Sigmoid colon (tissue), 7 donors: Measurements from ENCODE around the gene MACF1. TPM values are rescaled to one million over a fixed set of nuclear protein-coding genes. Genes with fewer than 3 reads are reported as not detected.

Source experiments
- DNase-seq: peaks from one replicate; pipeline ENCODE4 v3.0.0-alpha.2; 2019
- H3K27ac ChIP-seq, 4 donors: fragments of 200-600 bp; sonication (generic); one replicate each; pipeline ENCODE4 v1.5.1; 2016 to 2019; ENCODE audit warnings: mild to moderate bottlenecking in 1 of 4
- H3K27me3 ChIP-seq, 3 donors: fragments of 200-600 bp; sonication (generic); one replicate each; pipeline ENCODE4 v1.5.1; 2019; ENCODE audit warnings: mild to moderate bottlenecking in 1 of 3
- H3K36me3 ChIP-seq, 4 donors: fragments of 200-600 bp; sonication (generic); one replicate each; pipeline ENCODE4 v1.5.1; 2016 to 2019
- H3K4me1 ChIP-seq, 4 donors: fragments of 200-600 bp; sonication (generic); one replicate each; pipeline ENCODE4 v1.5.1; 2017 to 2019
- H3K4me3 ChIP-seq, 4 donors: fragments of 200-600 bp; sonication (generic); one replicate each; pipeline ENCODE4 v1.5.1; 2017 to 2019; ENCODE audit warnings: mild to moderate bottlenecking in 2 of 4, moderate library complexity in 1 of 4
- H3K9me3 ChIP-seq, 4 donors: fragments of 200-600 bp in 3 of 4; sonication (generic) in 3 of 4; one replicate each; pipeline versions ENCODE4 v1.5.1 to v1.6.1; 2013 to 2019
- CTCF ChIP-seq, 4 experiments: fragments of 450-650 bp in 3 of 4; fragments of 200-600 bp in 1 of 4; IDR thresholded peaks; one replicate each; pipeline ENCODE4 v1.5.1; 2016 to 2019; ENCODE audit warnings: antibody characterized with exemption in 4 of 4, mild to moderate bottlenecking in 3 of 4, moderate library complexity in 2 of 4
- EP300 ChIP-seq, 4 donors: sonication (generic); formaldehyde crosslinking; IDR thresholded peaks; one replicate each; pipeline ENCODE4 v1.6.1; 2017; ENCODE audit warnings: antibody characterized with exemption in 4 of 4
- POLR2A ChIP-seq, 2 donors: fragments of 450-650 bp; IDR thresholded peaks; one replicate each; pipeline ENCODE4 v1.6.1; 2016; ENCODE audit warnings: antibody characterized with exemption in 2 of 2, mild to moderate bottlenecking in 2 of 2, moderate library complexity in 2 of 2
- POLR2AphosphoS5 ChIP-seq, 4 donors: sonication (generic); formaldehyde crosslinking; IDR thresholded peaks; one replicate each; pipeline ENCODE4 v1.6.1; 2017; ENCODE audit warnings: antibody characterized with exemption in 4 of 4
- WGBS, 2 donors: extraction: QIAGEN DNeasy Blood & Tissue Kit; methylation state at CpG; one replicate each; pipeline ENCODE4 v1.1.7; 2013; 5-methylcytosine and 5-hydroxymethylcytosine counted together
- intact Hi-C: fragments of 100-400 bp; cut with DNase I; formaldehyde crosslinking; loops from one replicate; pipeline ENCODE4 v1.15.1; 2023
- polyA plus RNA-seq, 3 donors: library from polyadenylated mRNA; stranded (reverse); fragments of 200-250 nt; gene quantifications; one replicate each; pipeline ENCODE4 v1.2.3, GENCODE V29; 2013
- total RNA-seq, 4 donors: library from RNA; depleted of rRNA; stranded (reverse); fragments of >200 nt; gene quantifications; one replicate each; pipeline ENCODE4 v1.1.0, GENCODE V29; 2016
- donor health status: healthy with polysubstance abuse.
- donor health status: Bipolar disorder and iron deficiency.
- donor health status: healthy.

MACF1 gene
- total RNA-seq (100 to 1,000 TPM; 292 to 657 (median 428) TPM), polyA plus RNA-seq (10 to 100 TPM; 16.0 to 74.1 (median 18.0) TPM)

GRCh38 chr1:39204441-39205081 is at the start of gene MACF1:
Gene MACF1 (plus strand): TSS chr1:39204695. CDS start chr1:39205023, 328 bp downstream.
- intact Hi-C loops: loop anchor here (2.0 kb wide), 1 partner anchor 54 kb away; no protein-coding TSS in a partner anchor
- Histone ChIP-seq H3K27ac (peak within 1 kb of the TSS; percentile 89 to 95 (median 91)), H3K4me1 (peaks cover 0 to 63% (median 59%) of the 10 kb centered on the region in 4 donors), H3K27me3 (no peaks in the 10 kb centered on the region), H3K9me3 (no peaks in the 10 kb centered on the region), H3K36me3 (no peaks in the 10 kb centered on the region), H3K4me3 (peak within 1 kb of the TSS; percentile 32 to 53 (median 47))
- WGBS, 2 donors: 33 to 68% methylated on average over 9 of the region's 9 CpGs
- DNase-seq: peak; percentile 92
- peak in 1 of 2 donors; percentile 77 for TF ChIP-seq POLR2A (IDR thresholded peaks at IDR 0.05)
- TF ChIP-seq POLR2AphosphoS5 (IDR thresholded peaks at IDR 0.05): peak in 3 of 4 donors; percentile 78 to 90 (median 79)
- peak in 1 of 4 donors; percentile 47 for TF ChIP-seq EP300 (IDR thresholded peaks at IDR 0.05)
- peak; percentile 56 to 89 (median 78) for TF ChIP-seq CTCF (IDR thresholded peaks at IDR 0.05)

GRCh38 chr1:39157304-39157703 is 47.2 kb upstream of the MACF1 start:
- no peak for DNase-seq
- Histone ChIP-seq H3K27me3 (no peaks in the 10 kb centered on the region), H3K36me3 (no peaks in the 10 kb centered on the region), H3K9me3 (no peaks in the 10 kb centered on the region), H3K27ac (peak overlapping the region in 3 of 4 donors; percentile 70 to 81 (median 72)), H3K4me1 (peaks cover 0 to 93% (median 83%) of the 10 kb centered on the region in 4 donors), H3K4me3 (no peak overlapping the region)
- intact Hi-C loops: no loop called here
- TF ChIP-seq EP300 (IDR thresholded peaks at IDR 0.05): no peak
- TF ChIP-seq CTCF (IDR thresholded peaks at IDR 0.05): no peak
- no peak for TF ChIP-seq POLR2A (IDR thresholded peaks at IDR 0.05)
- TF ChIP-seq POLR2AphosphoS5 (IDR thresholded peaks at IDR 0.05): no peak

GRCh38 chr1:39158327-39159086 is 46.0 kb upstream of the MACF1 start:
- H3K27ac ChIP-seq: peak overlapping the region; percentile 24 to 72 (median 70)
- no peak for DNase-seq
- H3K4me3 ChIP-seq: no peak overlapping the region
- no peaks in the 10 kb centered on the region for H3K36me3 ChIP-seq
- TF ChIP-seq CTCF (IDR thresholded peaks at IDR 0.05) (no peak), POLR2AphosphoS5 (IDR thresholded peaks at IDR 0.05) (peak in 1 of 4 donors; percentile 20), POLR2A (IDR thresholded peaks at IDR 0.05) (peak in 1 of 2 donors; percentile 9), EP300 (IDR thresholded peaks at IDR 0.05) (no peak)
- H3K27me3 ChIP-seq: no peaks in the 10 kb centered on the region
- whole genome bisulfite sequencing, 2 donors: 12 to 53% methylated on average over 11 of the region's 11 CpGs
- intact Hi-C loops: no loop called here
- H3K4me1 ChIP-seq: peaks cover 0 to 82% (median 71%) of the 10 kb centered on the region in 4 donors
- no peaks in the 10 kb centered on the region for H3K9me3 ChIP-seq

- H3K9me3 ChIP-seq: no peaks in the 10 kb centered on the region
- intact Hi-C loops: no loop called here
- TF ChIP-seq POLR2A (IDR thresholded peaks at IDR 0.05) (no peak), CTCF (IDR thresholded peaks at IDR 0.05) (no peak), EP300 (IDR thresholded peaks at IDR 0.05) (no peak), POLR2AphosphoS5 (IDR thresholded peaks at IDR 0.05) (no peak)
- WGBS, 2 donors: 12 to 58% methylated on average over 1 of the region's 1 CpG
- H3K27ac ChIP-seq: peak overlapping the region; percentile 23 to 72 (median 70)
- no peaks in the 10 kb centered on the region for H3K36me3 ChIP-seq
- DNase-seq: no peak
- H3K27me3 ChIP-seq: no peaks in the 10 kb centered on the region
- no peak overlapping the region for H3K4me3 ChIP-seq
- H3K4me1 ChIP-seq: peaks cover 0 to 82% (median 68%) of the 10 kb centered on the region in 4 donors
Measured at GRCh38 chr1:39159224-39160036, 45.1 kb upstream of the MACF1 start.
